Measurements from ENCODE around the gene DDX10.

DDX10 gene

DNA sequence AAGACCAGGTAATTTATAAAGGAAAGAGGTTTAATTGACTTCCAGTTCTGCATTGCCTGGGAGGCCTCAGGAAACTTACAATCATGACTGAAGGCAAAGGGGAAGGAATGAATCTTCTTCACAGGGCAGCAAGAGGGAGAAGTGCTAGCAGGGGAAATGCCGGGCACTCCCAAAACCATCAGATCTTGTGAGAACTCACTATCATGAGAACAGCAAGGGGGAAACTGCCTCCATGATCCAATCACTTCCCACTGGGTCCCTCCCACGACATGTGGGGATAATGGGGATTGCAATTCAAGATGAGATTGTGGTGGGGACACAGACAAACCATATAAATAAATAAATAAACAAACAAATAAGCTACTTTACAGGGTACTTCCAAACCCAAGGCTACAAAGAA lies 42.5 kb upstream of the DDX10 start:
- Histone ChIP-seq H3K9ac (ENCODE audit: low read length) (no peak overlapping the region), H3K4ac (ENCODE audit: low read depth, low read length) (no peak overlapping the region), H3K4me3 (ENCODE audit: low read length) (no peak overlapping the region), H3K27ac (ENCODE audit: low read depth, low read length) (no peak overlapping the region), H2BK5ac (ENCODE audit: low read length) (no peak overlapping the region), H3K79me1 (ENCODE audit: low read length) (no peaks in the 10 kb centered on the region), H2BK120ac (ENCODE audit: low read depth, low read length) (no peak overlapping the region), H3K4me1 (ENCODE audit: control insufficient read depth, low read depth, low read length) (peaks cover 7% of the 10 kb centered on the region), H3K23ac (ENCODE audit: low read length) (no peak overlapping the region), H3K56ac (ENCODE audit: low read length) (no peak overlapping the region), H3K18ac (ENCODE audit: low read length) (no peak overlapping the region), H3K27me3 (ENCODE audit: insufficient read depth, low read length, poor library complexity) (no peaks in the 10 kb centered on the region), H2AK5ac (ENCODE audit: low read length) (no peak overlapping the region), H4K5ac (ENCODE audit: low read length) (no peak overlapping the region), H3K79me2 (ENCODE audit: control insufficient read depth, insufficient read depth, low read length) (no peaks in the 10 kb centered on the region), H3K4me2 (ENCODE audit: low read length) (no peak overlapping the region), H4K8ac (ENCODE audit: low read depth, low read length) (no peak overlapping the region), H2BK15ac (replicated peaks; ENCODE audit: low read depth) (no peak overlapping the region), H3K36me3 (ENCODE audit: control insufficient read depth, insufficient read depth, low read length) (no peaks in the 10 kb centered on the region)
- DNase-seq = peak; percentile 63
- WGBS (ENCODE audit: extremely low coverage, insufficient coverage, low lambda C conversion rate) = no CpG with 5 or more reads among the region's 2 CpGs

DNA sequence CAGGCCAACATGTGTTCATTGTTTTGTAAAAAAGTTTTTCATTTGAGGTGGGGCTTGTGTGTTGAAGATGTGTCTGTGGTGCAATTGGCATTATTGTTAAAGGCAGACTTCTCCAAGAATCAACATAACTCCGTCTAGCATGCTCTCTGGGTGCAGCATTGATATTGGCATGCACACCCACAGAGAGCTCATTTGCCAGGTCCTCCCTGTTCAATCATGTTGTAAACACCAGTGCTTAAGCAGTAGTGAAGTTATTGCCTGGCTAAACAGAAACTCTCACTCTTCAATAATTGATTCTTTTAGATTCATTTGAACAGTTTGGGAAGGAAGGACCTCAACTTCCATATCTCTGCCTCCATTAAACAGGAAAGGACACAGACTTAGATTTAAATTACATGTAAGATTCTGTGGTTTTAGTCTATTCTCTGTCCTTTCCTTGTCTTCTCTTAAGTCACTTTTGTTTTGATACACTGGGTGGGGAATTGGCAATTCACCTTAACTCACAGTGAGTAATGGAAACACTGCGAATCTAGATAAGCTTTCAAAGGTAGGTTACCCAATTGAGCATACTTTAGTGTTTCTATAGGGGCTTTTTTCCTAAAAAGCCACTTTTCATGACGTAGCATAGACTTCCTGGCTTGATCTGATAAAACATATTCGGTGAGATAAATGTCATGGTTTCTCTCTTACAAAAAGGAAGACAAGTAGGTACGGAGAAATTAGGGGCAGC lies 40.5 kb upstream of the DDX10 start:
- H3K27ac ChIP-seq (ENCODE audit: low read depth, low read length) = no peak overlapping the region
- H3K56ac ChIP-seq (ENCODE audit: low read length) = no peak overlapping the region
- H3K27me3 ChIP-seq (ENCODE audit: insufficient read depth, low read length, poor library complexity) = no peaks in the 10 kb centered on the region
- H2AK5ac ChIP-seq (ENCODE audit: low read length) = no peak overlapping the region
- no peak overlapping the region for H2BK15ac ChIP-seq (replicated peaks; ENCODE audit: low read depth)
- no CpG with 5 or more reads among the region's 5 CpGs for WGBS (ENCODE audit: extremely low coverage, insufficient coverage, low lambda C conversion rate)
- no peak overlapping the region for H4K5ac ChIP-seq (ENCODE audit: low read length)
- DNase-seq = no peak
- no peak overlapping the region for H3K4ac ChIP-seq (ENCODE audit: low read depth, low read length)
- peaks cover 7% of the 10 kb centered on the region for H3K4me1 ChIP-seq (ENCODE audit: control insufficient read depth, low read depth, low read length)
- no peak overlapping the region for H2BK5ac ChIP-seq (ENCODE audit: low read length)
- no peaks in the 10 kb centered on the region for H3K36me3 ChIP-seq (ENCODE audit: control insufficient read depth, insufficient read depth, low read length)
- H2BK120ac ChIP-seq (ENCODE audit: low read depth, low read length) = no peak overlapping the region
- no peak overlapping the region for H3K9ac ChIP-seq (ENCODE audit: low read length)
- H3K79me1 ChIP-seq (ENCODE audit: low read length) = no peaks in the 10 kb centered on the region
- no peak overlapping the region for H3K4me3 ChIP-seq (ENCODE audit: low read length)
- no peak overlapping the region for H3K23ac ChIP-seq (ENCODE audit: low read length)
- H4K8ac ChIP-seq (ENCODE audit: low read depth, low read length) = no peak overlapping the region
- no peak overlapping the region for H3K4me2 ChIP-seq (ENCODE audit: low read length)
- no peaks in the 10 kb centered on the region for H3K79me2 ChIP-seq (ENCODE audit: control insufficient read depth, insufficient read depth, low read length)
- H3K18ac ChIP-seq (ENCODE audit: low read length) = no peak overlapping the region

DNA sequence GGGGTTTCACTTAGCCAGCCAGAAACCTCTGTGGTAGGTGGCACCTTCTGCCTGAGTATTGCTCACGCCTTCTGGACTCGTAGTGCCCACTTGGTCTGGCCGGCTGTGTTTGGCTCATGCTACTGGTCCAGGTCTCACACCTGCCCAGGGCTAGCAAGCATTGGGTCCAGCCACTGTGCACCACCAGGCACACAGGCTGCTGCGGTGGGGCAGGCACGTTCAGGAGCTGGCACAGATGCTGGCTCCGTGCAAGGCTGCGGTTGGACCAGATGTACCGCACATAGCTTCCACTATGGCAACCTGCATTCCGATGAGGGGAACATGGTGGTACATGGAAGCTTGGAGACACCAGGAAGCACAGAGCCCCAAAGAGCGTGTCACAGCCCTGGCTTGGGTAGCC lies 36.5 kb upstream of the DDX10 start:
- H2BK120ac ChIP-seq (ENCODE audit: low read depth, low read length) = no peak overlapping the region
- no CpG with 5 or more reads among the region's 10 CpGs for WGBS (ENCODE audit: extremely low coverage, insufficient coverage, low lambda C conversion rate)
- H2BK5ac ChIP-seq (ENCODE audit: low read length) = no peak overlapping the region
- H3K27ac ChIP-seq (ENCODE audit: low read depth, low read length) = no peak overlapping the region
- peaks cover 7% of the 10 kb centered on the region for H3K4me1 ChIP-seq (ENCODE audit: control insufficient read depth, low read depth, low read length)
- H3K18ac ChIP-seq (ENCODE audit: low read length) = no peak overlapping the region
- no peak overlapping the region for H3K4me2 ChIP-seq (ENCODE audit: low read length)
- no peaks in the 10 kb centered on the region for H3K36me3 ChIP-seq (ENCODE audit: control insufficient read depth, insufficient read depth, low read length)
- no peak overlapping the region for H2BK15ac ChIP-seq (replicated peaks; ENCODE audit: low read depth)
- no peaks in the 10 kb centered on the region for H3K27me3 ChIP-seq (ENCODE audit: insufficient read depth, low read length, poor library complexity)
- no peak overlapping the region for H3K4me3 ChIP-seq (ENCODE audit: low read length)
- no peaks in the 10 kb centered on the region for H3K79me1 ChIP-seq (ENCODE audit: low read length)
- no peak overlapping the region for H3K9ac ChIP-seq (ENCODE audit: low read length)
- no peak overlapping the region for H3K56ac ChIP-seq (ENCODE audit: low read length)
- no peak overlapping the region for H3K4ac ChIP-seq (ENCODE audit: low read depth, low read length)
- H3K23ac ChIP-seq (ENCODE audit: low read length) = no peak overlapping the region
- no peak for DNase-seq
- no peak overlapping the region for H4K5ac ChIP-seq (ENCODE audit: low read length)
- H3K79me2 ChIP-seq (ENCODE audit: control insufficient read depth, insufficient read depth, low read length) = no peaks in the 10 kb centered on the region
- H2AK5ac ChIP-seq (ENCODE audit: low read length) = no peak overlapping the region
- H4K8ac ChIP-seq (ENCODE audit: low read depth, low read length) = no peak overlapping the region

DNA sequence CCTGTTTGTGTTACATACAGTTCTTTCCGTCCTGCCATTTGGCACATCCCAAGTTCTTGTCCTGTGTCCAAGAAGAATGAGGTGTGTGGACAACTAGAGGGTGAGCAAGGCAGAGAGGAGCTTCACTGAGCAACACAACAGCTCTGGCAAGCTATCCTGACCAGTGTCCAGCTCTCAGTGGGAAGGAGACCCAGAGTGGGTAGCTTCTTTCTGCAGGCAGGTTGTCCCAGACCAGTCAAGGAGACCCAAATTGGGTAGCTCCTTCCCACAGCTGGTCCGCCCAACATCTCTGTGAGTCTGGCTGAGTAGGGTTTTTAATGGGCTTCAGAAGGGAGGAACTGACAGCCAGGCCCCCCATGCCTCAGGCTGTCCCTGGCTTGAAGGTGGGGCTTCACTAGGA lies 36.1 kb upstream of the DDX10 start:
- Histone ChIP-seq H4K8ac (ENCODE audit: low read depth, low read length) (no peak overlapping the region), H3K23ac (ENCODE audit: low read length) (no peak overlapping the region), H3K4me1 (ENCODE audit: control insufficient read depth, low read depth, low read length) (peaks cover 7% of the 10 kb centered on the region), H3K79me1 (ENCODE audit: low read length) (no peaks in the 10 kb centered on the region), H3K27ac (ENCODE audit: low read depth, low read length) (no peak overlapping the region), H3K4ac (ENCODE audit: low read depth, low read length) (no peak overlapping the region), H3K4me3 (ENCODE audit: low read length) (no peak overlapping the region), H2BK15ac (replicated peaks; ENCODE audit: low read depth) (no peak overlapping the region), H3K9ac (ENCODE audit: low read length) (no peak overlapping the region), H3K56ac (ENCODE audit: low read length) (no peak overlapping the region), H3K27me3 (ENCODE audit: insufficient read depth, low read length, poor library complexity) (no peaks in the 10 kb centered on the region), H2BK5ac (ENCODE audit: low read length) (no peak overlapping the region), H3K36me3 (ENCODE audit: control insufficient read depth, insufficient read depth, low read length) (no peaks in the 10 kb centered on the region), H2AK5ac (ENCODE audit: low read length) (no peak overlapping the region), H2BK120ac (ENCODE audit: low read depth, low read length) (no peak overlapping the region), H3K79me2 (ENCODE audit: control insufficient read depth, insufficient read depth, low read length) (no peaks in the 10 kb centered on the region), H3K18ac (ENCODE audit: low read length) (no peak overlapping the region), H3K4me2 (ENCODE audit: low read length) (no peak overlapping the region), H4K5ac (ENCODE audit: low read length) (no peak overlapping the region)
- DNase-seq = no peak
- WGBS (ENCODE audit: extremely low coverage, insufficient coverage, low lambda C conversion rate) = no CpG with 5 or more reads among the region's 2 CpGs

DNA sequence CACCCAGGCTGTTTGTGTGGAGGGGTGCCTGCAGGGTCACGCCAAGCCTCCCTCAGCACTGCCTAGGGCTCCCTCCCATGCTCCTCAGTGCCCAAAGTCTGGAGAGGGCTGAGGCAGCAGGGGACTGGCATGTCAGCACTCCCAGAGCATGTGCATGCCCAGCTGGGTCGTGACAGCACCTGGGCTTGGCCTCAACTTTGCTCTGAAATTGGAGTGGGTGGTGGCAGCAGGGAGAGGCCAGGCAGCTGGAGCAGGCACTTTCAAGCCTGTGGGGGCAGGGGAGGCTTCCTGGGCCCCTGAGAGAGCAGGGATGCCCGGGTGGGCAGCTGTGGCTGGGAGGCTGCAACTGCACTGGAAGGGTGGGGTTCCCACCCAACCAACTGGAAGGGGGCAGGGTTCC lies 35.6 kb upstream of the DDX10 start:
- Histone ChIP-seq H4K8ac (ENCODE audit: low read depth, low read length) (no peak overlapping the region), H4K5ac (ENCODE audit: low read length) (no peak overlapping the region), H2BK15ac (replicated peaks; ENCODE audit: low read depth) (no peak overlapping the region), H3K9ac (ENCODE audit: low read length) (no peak overlapping the region), H3K27ac (ENCODE audit: low read depth, low read length) (no peak overlapping the region), H3K4me3 (ENCODE audit: low read length) (no peak overlapping the region), H3K27me3 (ENCODE audit: insufficient read depth, low read length, poor library complexity) (no peaks in the 10 kb centered on the region), H3K18ac (ENCODE audit: low read length) (no peak overlapping the region), H3K79me1 (ENCODE audit: low read length) (no peaks in the 10 kb centered on the region), H3K4me2 (ENCODE audit: low read length) (no peak overlapping the region), H3K56ac (ENCODE audit: low read length) (no peak overlapping the region), H2AK5ac (ENCODE audit: low read length) (no peak overlapping the region), H3K4ac (ENCODE audit: low read depth, low read length) (no peak overlapping the region), H2BK120ac (ENCODE audit: low read depth, low read length) (no peak overlapping the region), H3K23ac (ENCODE audit: low read length) (no peak overlapping the region), H3K79me2 (ENCODE audit: control insufficient read depth, insufficient read depth, low read length) (no peaks in the 10 kb centered on the region), H2BK5ac (ENCODE audit: low read length) (no peak overlapping the region), H3K4me1 (ENCODE audit: control insufficient read depth, low read depth, low read length) (peaks cover 4% of the 10 kb centered on the region), H3K36me3 (ENCODE audit: control insufficient read depth, insufficient read depth, low read length) (no peaks in the 10 kb centered on the region)
- WGBS (ENCODE audit: extremely low coverage, insufficient coverage, low lambda C conversion rate) = no CpG with 5 or more reads among the region's 3 CpGs
- no peak for DNase-seq

All from mesendoderm (in vitro differentiated cells).